Stimulated activated CD4-positive, alpha-beta T cell treated with anti-CD3 and anti-CD28 coated beads, Interleukin-1b, Interleukin-23, amount 100 ng/mL, for 1 hour (primary cell): Measurements from ENCODE around the gene ARCN1.

ENCODE experiments used
- DNase-seq, 2 donors: peaks; one replicate each; pipeline ENCODE4 v3.0.0-alpha.2; 2020; ENCODE audit warnings: low read depth in 2 of 2

The ARCN1 gene

GRCh38 chr11:118621784-118622375 is 49.7 kb downstream of the ARCN1 start:
- DNase-seq: no peak

- DNase-seq: no peak
Measured at GRCh38 chr11:118622376-118623268, 50.4 kb downstream of the ARCN1 start.

- no peak for DNase-seq
Measured at GRCh38 chr11:118623269-118623655, 51.1 kb downstream of the ARCN1 start.

- DNase-seq: no peak
Measured at GRCh38 chr11:118625036-118625690, 53.0 kb downstream of the ARCN1 start.

GRCh38 chr11:118625976-118626375 is 53.8 kb downstream of the ARCN1 start:
- no peak for DNase-seq

- DNase-seq: no peak
Measured at GRCh38 chr11:118627566-118627965, 55.4 kb downstream of the ARCN1 start.

GRCh38 chr11:118628031-118628430 is 55.8 kb downstream of the ARCN1 start:
- no peak for DNase-seq

- no peak for DNase-seq
Measured at GRCh38 chr11:118628432-118628831, 56.2 kb downstream of the ARCN1 start.

- no peak for DNase-seq
Measured at GRCh38 chr11:118628861-118629549, 56.8 kb downstream of the ARCN1 start.

GRCh38 chr11:118629761-118630661 is 57.8 kb downstream of the ARCN1 start:
- no peak for DNase-seq

- no peak for DNase-seq
Measured at GRCh38 chr11:118631142-118631909, 59.1 kb downstream of the ARCN1 start.

GRCh38 chr11:118632577-118633318 is 60.5 kb downstream of the ARCN1 start:
- DNase-seq: no peak

- DNase-seq: no peak
Measured at GRCh38 chr11:118633319-118633690, 61.1 kb downstream of the ARCN1 start.

GRCh38 chr11:118633979-118634378 is 61.8 kb downstream of the ARCN1 start:
- DNase-seq: no peak

- no peak for DNase-seq
Measured at GRCh38 chr11:118634431-118635236, 62.4 kb downstream of the ARCN1 start.

- no peak for DNase-seq
Measured at GRCh38 chr11:118635237-118635591, 63.0 kb downstream of the ARCN1 start.

GRCh38 chr11:118635642-118636041 is 63.4 kb downstream of the ARCN1 start:
- no peak for DNase-seq

GRCh38 chr11:118636569-118637290 is 64.5 kb downstream of the ARCN1 start:
- DNase-seq: no peak
